ENCODE measurements around the gene RNGTT. TPM values are rescaled to one million over a fixed set of nuclear protein-coding genes. Genes with fewer than 3 reads are reported as not detected.

The RNGTT gene
- total RNA-seq, 1 donor from 2014 or later, result 11.4 TPM

DNA sequence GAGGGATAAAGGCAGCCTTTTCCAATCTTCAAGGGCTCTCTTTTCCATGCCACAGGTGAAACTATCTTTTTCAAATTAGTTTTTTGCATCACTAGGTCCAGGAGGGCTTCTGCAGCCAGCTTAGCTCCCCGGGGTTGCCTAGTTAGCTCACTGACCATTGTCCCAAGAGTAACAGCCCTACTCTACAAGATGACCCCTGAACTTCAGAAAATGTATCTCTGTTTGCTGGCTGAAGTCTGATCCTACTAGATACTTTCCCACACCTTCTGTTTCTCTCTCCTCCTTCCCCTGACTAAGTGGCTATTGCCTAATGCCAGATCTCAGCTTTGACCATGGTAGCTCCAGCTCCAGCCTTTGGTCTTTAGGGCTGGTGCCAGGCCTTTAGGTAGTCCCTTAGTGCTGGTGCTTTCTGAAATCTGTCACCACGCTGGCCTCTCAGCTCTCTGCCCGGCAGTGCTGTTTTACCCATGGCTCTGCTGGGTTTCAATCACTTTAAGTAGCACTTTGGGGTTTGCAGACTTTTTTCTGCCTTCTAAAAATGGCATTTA is 255.1 kb downstream of the RNGTT start:
- H3K9me3 ChIP-seq, result no peaks in the 10 kb centered on the region
- H3K27ac ChIP-seq, result no peak overlapping the region
- H3K27me3 ChIP-seq (ENCODE audit: low read depth), result no peaks in the 10 kb centered on the region
- H3K36me3 ChIP-seq, result no peaks in the 10 kb centered on the region
- DNase-seq (no peak), ATAC-seq (no peak)
- H3K4me3 ChIP-seq, result no peak overlapping the region
- TF ChIP-seq, protein P1, sequence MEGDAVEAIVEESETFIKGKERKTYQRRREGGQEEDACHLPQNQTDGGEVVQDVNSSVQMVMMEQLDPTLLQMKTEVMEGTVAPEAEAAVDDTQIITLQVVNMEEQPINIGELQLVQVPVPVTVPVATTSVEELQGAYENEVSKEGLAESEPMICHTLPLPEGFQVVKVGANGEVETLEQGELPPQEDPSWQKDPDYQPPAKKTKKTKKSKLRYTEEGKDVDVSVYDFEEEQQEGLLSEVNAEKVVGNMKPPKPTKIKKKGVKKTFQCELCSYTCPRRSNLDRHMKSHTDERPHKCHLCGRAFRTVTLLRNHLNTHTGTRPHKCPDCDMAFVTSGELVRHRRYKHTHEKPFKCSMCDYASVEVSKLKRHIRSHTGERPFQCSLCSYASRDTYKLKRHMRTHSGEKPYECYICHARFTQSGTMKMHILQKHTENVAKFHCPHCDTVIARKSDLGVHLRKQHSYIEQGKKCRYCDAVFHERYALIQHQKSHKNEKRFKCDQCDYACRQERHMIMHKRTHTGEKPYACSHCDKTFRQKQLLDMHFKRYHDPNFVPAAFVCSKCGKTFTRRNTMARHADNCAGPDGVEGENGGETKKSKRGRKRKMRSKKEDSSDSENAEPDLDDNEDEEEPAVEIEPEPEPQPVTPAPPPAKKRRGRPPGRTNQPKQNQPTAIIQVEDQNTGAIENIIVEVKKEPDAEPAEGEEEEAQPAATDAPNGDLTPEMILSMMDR (IDR thresholded peaks at IDR 0.05), result no peak
- intact Hi-C loops (cut with DNase I), result no loop called here
- H3K4me1 ChIP-seq, result no peaks in the 10 kb centered on the region

DNA sequence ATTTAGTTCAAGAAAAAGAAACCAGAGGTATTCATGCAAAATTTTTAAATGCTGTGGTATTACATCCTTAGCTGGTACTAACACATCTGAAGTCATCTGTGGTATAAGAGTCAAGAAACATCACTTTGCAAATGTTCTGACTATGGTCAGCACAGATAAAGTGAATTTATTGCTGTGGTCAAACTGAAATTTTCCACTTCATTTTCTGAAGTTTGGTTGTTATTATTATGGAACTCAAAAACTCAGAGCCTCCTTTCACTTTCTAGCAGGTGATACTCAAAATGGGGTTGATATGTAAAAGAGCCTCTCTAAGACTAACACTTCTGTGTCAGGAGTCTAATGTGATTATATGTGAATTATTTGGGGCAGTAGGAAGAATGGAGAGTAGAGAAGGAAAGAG is 257.8 kb downstream of the RNGTT start:
- Histone ChIP-seq H3K4me1 (no peaks in the 10 kb centered on the region), H3K4me3 (no peak overlapping the region), H3K27ac (no peak overlapping the region), H3K9me3 (no peaks in the 10 kb centered on the region), H3K36me3 (no peaks in the 10 kb centered on the region), H3K27me3 (ENCODE audit: low read depth) (no peaks in the 10 kb centered on the region)
- TF ChIP-seq, protein P1 (IDR thresholded peaks at IDR 0.05), result no peak
- DNase-seq, result no peak
- intact Hi-C loops (cut with DNase I), result no loop called here
- ATAC-seq, result no peak

DNA sequence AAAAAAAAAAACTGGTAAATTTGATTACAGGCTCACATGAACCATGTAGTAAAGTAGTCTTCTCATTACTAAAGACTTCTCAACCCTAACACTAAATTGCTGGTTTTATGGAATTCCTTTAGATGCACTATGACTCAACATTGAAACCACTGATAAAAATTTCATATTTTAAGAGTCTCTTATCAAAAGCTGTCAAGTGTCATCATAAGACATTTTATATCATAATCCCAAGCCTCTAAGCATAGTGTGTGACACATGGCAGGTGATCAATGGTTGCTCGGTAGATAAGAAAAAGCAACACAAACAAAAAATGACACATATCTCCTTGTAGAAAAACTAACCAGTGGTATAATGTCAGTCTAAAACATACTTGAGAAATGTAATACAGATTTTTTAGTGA is 258.4 kb downstream of the RNGTT start:
- Histone ChIP-seq H3K36me3 (no peaks in the 10 kb centered on the region), H3K27me3 (ENCODE audit: low read depth) (no peaks in the 10 kb centered on the region), H3K27ac (no peak overlapping the region), H3K4me3 (no peak overlapping the region), H3K9me3 (no peaks in the 10 kb centered on the region), H3K4me1 (no peaks in the 10 kb centered on the region)
- intact Hi-C loops (cut with DNase I), result no loop called here
- ATAC-seq (no peak), DNase-seq (no peak)
- TF ChIP-seq, protein P1 (IDR thresholded peaks at IDR 0.05), result no peak

DNA sequence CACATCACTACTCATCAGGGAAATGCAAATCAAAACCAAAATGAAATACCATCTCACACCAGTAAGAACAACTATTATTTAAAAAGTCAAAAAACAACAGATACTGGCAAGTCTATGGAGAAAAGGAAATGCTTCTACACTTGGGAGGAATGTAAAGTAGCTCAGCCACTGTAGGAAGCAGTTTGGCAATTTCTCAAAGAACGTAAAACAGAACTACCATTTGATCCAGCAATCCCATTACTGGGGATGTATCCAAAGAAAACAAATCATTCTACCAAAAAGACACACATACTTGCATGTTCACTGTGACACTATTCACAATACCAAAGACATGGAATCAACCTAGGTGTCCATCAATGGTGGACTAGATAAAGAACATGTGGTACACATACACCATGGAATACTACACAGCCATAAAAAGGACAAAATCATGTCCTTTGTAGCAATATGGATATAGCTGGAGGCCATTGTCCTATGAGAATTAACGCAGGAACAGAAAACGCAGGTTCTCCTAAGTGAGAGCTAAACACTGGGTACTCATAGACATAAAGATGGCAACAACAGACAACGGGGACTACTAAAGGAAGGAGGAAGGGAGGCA is 260.4 kb downstream of the RNGTT start:
- TF ChIP-seq, protein P1 (IDR thresholded peaks at IDR 0.05), result no peak
- no peaks in the 10 kb centered on the region for H3K36me3 ChIP-seq
- H3K27me3 ChIP-seq (ENCODE audit: low read depth), result no peaks in the 10 kb centered on the region
- no peak overlapping the region for H3K27ac ChIP-seq
- H3K4me3 ChIP-seq, result no peak overlapping the region
- intact Hi-C loops (cut with DNase I), result no loop called here
- no peaks in the 10 kb centered on the region for H3K4me1 ChIP-seq
- DNase-seq, result no peak
- H3K9me3 ChIP-seq, result no peaks in the 10 kb centered on the region
- no peak for ATAC-seq

DNA sequence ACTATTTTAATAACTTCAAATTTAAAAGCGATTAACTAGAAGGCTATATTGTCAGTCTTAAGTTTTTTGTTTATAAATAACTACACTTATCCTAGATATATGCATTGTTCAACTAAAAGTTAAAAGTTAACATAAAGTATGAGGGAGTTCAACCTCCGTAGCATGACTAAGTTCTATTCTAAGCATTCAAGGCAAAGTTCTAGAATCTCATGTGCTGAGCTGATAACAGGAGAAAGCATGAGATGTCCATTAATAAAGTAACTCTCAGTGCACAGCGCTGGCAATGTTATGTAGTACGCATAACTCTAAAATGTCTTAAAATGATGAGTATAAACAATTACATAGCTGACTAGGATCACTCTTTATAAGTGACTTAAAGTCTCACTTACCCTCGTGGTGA is 264.8 kb downstream of the RNGTT start:
- no peak for DNase-seq
- Histone ChIP-seq H3K4me3 (no peak overlapping the region), H3K36me3 (no peaks in the 10 kb centered on the region), H3K9me3 (no peaks in the 10 kb centered on the region), H3K27me3 (ENCODE audit: low read depth) (no peaks in the 10 kb centered on the region), H3K4me1 (no peaks in the 10 kb centered on the region), H3K27ac (no peak overlapping the region)
- no peak for ATAC-seq
- TF ChIP-seq, protein P1 (IDR thresholded peaks at IDR 0.05), result no peak
- intact Hi-C loops (cut with DNase I), result no loop called here
